Measurements from ENCODE around the gene CSRNP3. TPM values are rescaled to one million over a fixed set of nuclear protein-coding genes. Genes with fewer than 3 reads are reported as not detected.

The CSRNP3 gene
- total RNA-seq, 1 donor from 2014 or later = 0.26 TPM

GRCh38 chr2:165617741-165618481 is 148.4 kb downstream of the CSRNP3 start:
- Histone ChIP-seq H3K4me3 (ENCODE audit: low read depth, low read length) (no peak overlapping the region), H3K36me3 (ENCODE audit: control insufficient read depth, insufficient read depth, low read length) (no peaks in the 10 kb centered on the region), H3K27me3 (ENCODE audit: control insufficient read depth, insufficient read depth, low read length) (no peaks in the 10 kb centered on the region)
- no peak for TF ChIP-seq CTCF (IDR thresholded peaks at IDR 0.05; ENCODE audit: insufficient read depth, low read length, severe bottlenecking)
- FAIRE-seq = no peak
- DNase-seq (ENCODE audit: low read depth) = no peak

- H3K27me3 ChIP-seq (ENCODE audit: control insufficient read depth, insufficient read depth, low read length) = no peaks in the 10 kb centered on the region
- DNase-seq (ENCODE audit: low read depth) = no peak
- TF ChIP-seq CTCF (IDR thresholded peaks at IDR 0.05; ENCODE audit: insufficient read depth, low read length, severe bottlenecking) = no peak
- no peak overlapping the region for H3K4me3 ChIP-seq (ENCODE audit: low read depth, low read length)
- no peak for FAIRE-seq
- no peaks in the 10 kb centered on the region for H3K36me3 ChIP-seq (ENCODE audit: control insufficient read depth, insufficient read depth, low read length)
Observed at GRCh38 chr2:165618806-165619205, 149.3 kb downstream of the CSRNP3 start.

- peak; percentile 45 for DNase-seq (ENCODE audit: low read depth)
- H3K27me3 ChIP-seq (ENCODE audit: control insufficient read depth, insufficient read depth, low read length) = no peaks in the 10 kb centered on the region
Observed at GRCh38 chr2:165621086-165621560, 151.6 kb downstream of the CSRNP3 start.

GRCh38 chr2:165623161-165623560 is 153.7 kb downstream of the CSRNP3 start:
- no peak for TF ChIP-seq CTCF (IDR thresholded peaks at IDR 0.05; ENCODE audit: insufficient read depth, low read length, severe bottlenecking)
- no peak for FAIRE-seq

More at GRCh38 chr2:165621086-165621560, 151.6 kb downstream of the CSRNP3 start:
- no peak for TF ChIP-seq CTCF (IDR thresholded peaks at IDR 0.05; ENCODE audit: insufficient read depth, low read length, severe bottlenecking)
- H3K36me3 ChIP-seq (ENCODE audit: control insufficient read depth, insufficient read depth, low read length) = no peaks in the 10 kb centered on the region
- no peak for FAIRE-seq
- H3K4me3 ChIP-seq (ENCODE audit: low read depth, low read length) = no peak overlapping the region

GRCh38 chr2:165623783-165624469 is 154.4 kb downstream of the CSRNP3 start:
- Histone ChIP-seq H3K36me3 (ENCODE audit: control insufficient read depth, insufficient read depth, low read length) (no peaks in the 10 kb centered on the region), H3K27me3 (ENCODE audit: control insufficient read depth, insufficient read depth, low read length) (no peaks in the 10 kb centered on the region), H3K4me3 (ENCODE audit: low read depth, low read length) (no peak overlapping the region)
- DNase-seq (ENCODE audit: low read depth) (no peak), FAIRE-seq (no peak)
- no peak for TF ChIP-seq CTCF (IDR thresholded peaks at IDR 0.05; ENCODE audit: insufficient read depth, low read length, severe bottlenecking)

More at GRCh38 chr2:165623161-165623560, 153.7 kb downstream of the CSRNP3 start:
- no peak for DNase-seq (ENCODE audit: low read depth)
- no peaks in the 10 kb centered on the region for H3K27me3 ChIP-seq (ENCODE audit: control insufficient read depth, insufficient read depth, low read length)
- no peak overlapping the region for H3K4me3 ChIP-seq (ENCODE audit: low read depth, low read length)
- H3K36me3 ChIP-seq (ENCODE audit: control insufficient read depth, insufficient read depth, low read length) = no peaks in the 10 kb centered on the region

Data from bronchial epithelial cell (primary cell).